Measurements from ENCODE around the gene DPEP1. TPM values are rescaled to one million over a fixed set of nuclear protein-coding genes. Genes with fewer than 3 reads are reported as not detected.
"Not testable (repeated sequence)": the region's sequence is repeated elsewhere in the genome, so short reads cannot be mapped to it uniquely, and the experiment has no call there.

DPEP1 gene
- total RNA-seq, 1 donor: under 0.01 TPM

- no peak for DNase-seq (ENCODE audit: low read depth in 2 of 3, low spot score in 2 of 3)
Measured at GRCh38 chr16:89641458-89642119, 28.1 kb downstream of the DPEP1 start.

- no peak for DNase-seq (ENCODE audit: low read depth in 2 of 3, low spot score in 2 of 3)
Measured at GRCh38 chr16:89642574-89642973, 29.1 kb downstream of the DPEP1 start.

GRCh38 chr16:89643769-89644300, 30.4 kb downstream of the DPEP1 start:
- no peak for DNase-seq (ENCODE audit: low read depth in 2 of 3, low spot score in 2 of 3)

- no peak for DNase-seq (ENCODE audit: low read depth in 2 of 3, low spot score in 2 of 3)
Measured at GRCh38 chr16:89645122-89645521, 31.7 kb downstream of the DPEP1 start.

- no peak for DNase-seq (ENCODE audit: low read depth in 2 of 3, low spot score in 2 of 3)
Measured at GRCh38 chr16:89646270-89646669, 32.8 kb downstream of the DPEP1 start.

- no peak for DNase-seq (ENCODE audit: low read depth in 2 of 3, low spot score in 2 of 3)
Measured at GRCh38 chr16:89646906-89647305, 33.5 kb downstream of the DPEP1 start.

GRCh38 chr16:89651584-89651983, 38.1 kb downstream of the DPEP1 start:
- DNase-seq (ENCODE audit: low read depth in 2 of 3, low spot score in 2 of 3): no peak

- DNase-seq (ENCODE audit: low read depth in 2 of 3, low spot score in 2 of 3): no peak
Measured at GRCh38 chr16:89653656-89654295, 40.3 kb downstream of the DPEP1 start.

- no peak for DNase-seq (ENCODE audit: low read depth in 2 of 3, low spot score in 2 of 3)
Measured at GRCh38 chr16:89655062-89655643, 41.7 kb downstream of the DPEP1 start.

GRCh38 chr16:89656435-89657121, 43.1 kb downstream of the DPEP1 start:
- no peak for DNase-seq (ENCODE audit: low read depth in 2 of 3, low spot score in 2 of 3)

GRCh38 chr16:89657442-89658220, 44.2 kb downstream of the DPEP1 start, which contains the start of the genes CHMP1A and SPATA33:
CHMP1A (minus strand) TSS chr16:89657708; CDS start chr16:89657588, 120 bp downstream.
SPATA33 (plus strand) TSS chr16:89657836; CDS start chr16:89657912, 76 bp downstream.
- peak; percentile 88 to 93 (median 89) for DNase-seq (ENCODE audit: low read depth in 2 of 3, low spot score in 2 of 3)

- no peak for DNase-seq (ENCODE audit: low read depth in 2 of 3, low spot score in 2 of 3)
Measured at GRCh38 chr16:89658221-89658879, 44.9 kb downstream of the DPEP1 start.

- DNase-seq (ENCODE audit: low read depth in 2 of 3, low spot score in 2 of 3): no peak
Measured at GRCh38 chr16:89660146-89660545, 46.7 kb downstream of the DPEP1 start.

- no peak for DNase-seq (ENCODE audit: low read depth in 2 of 3, low spot score in 2 of 3)
Measured at GRCh38 chr16:89661215-89661614, 47.8 kb downstream of the DPEP1 start.

- DNase-seq (ENCODE audit: low read depth in 2 of 3, low spot score in 2 of 3): not testable (repeated sequence)
Measured at GRCh38 chr16:89664238-89664637, 50.8 kb downstream of the DPEP1 start.

- not testable (repeated sequence) for DNase-seq (ENCODE audit: low read depth in 2 of 3, low spot score in 2 of 3)
Measured at GRCh38 chr16:89667000-89667399, 53.6 kb downstream of the DPEP1 start.

GRCh38 chr16:89667633-89668032, 54.2 kb downstream of the DPEP1 start:
- no peak for DNase-seq (ENCODE audit: low read depth in 2 of 3, low spot score in 2 of 3)

- no peak for DNase-seq (ENCODE audit: low read depth in 2 of 3, low spot score in 2 of 3)
Measured at GRCh38 chr16:89668790-89669158, 55.3 kb downstream of the DPEP1 start.

GRCh38 chr16:89669755-89670154, 56.3 kb downstream of the DPEP1 start:
- DNase-seq (ENCODE audit: low read depth in 2 of 3, low spot score in 2 of 3): no peak

Data from hematopoietic multipotent progenitor cell (in vitro differentiated cells).